HL-60 (cell line): ENCODE results near the gene NEU4.
"Not testable (repeated sequence)": the region's sequence is repeated elsewhere in the genome, so short reads cannot be mapped to it uniquely, and the experiment has no call there.

Source experiments
- DNase-seq, 2 experiments: peaks; one replicate each; pipeline ENCODE4 v3.0.0-alpha.2; 2010 to 2020; ENCODE audit warnings: low read depth in 1 of 2, low spot score in 1 of 2
- H3K27ac ChIP-seq: fragments of 250-450 bp; sonication (Bioruptor Pico); replicated peaks from 2 replicates; pipeline ENCODE4 v1.5.1; 2020; ENCODE audit warnings: mild to moderate bottlenecking, moderate library complexity
- H3K27me3 ChIP-seq: fragments of 250-450 bp; sonication (Bioruptor Pico); 2 replicates; pipeline ENCODE4 v1.5.1; 2021; ENCODE audit warnings: mild to moderate bottlenecking, moderate library complexity; ENCODE audit not compliant: insufficient read depth, poor library complexity, severe bottlenecking
- H3K4me3 ChIP-seq: replicated peaks from 2 replicates; pipeline ENCODE4 v1.5.1; 2011; ENCODE audit warnings: mild to moderate bottlenecking, control low read depth, low read length; ENCODE audit not compliant: insufficient read depth
- CTCF ChIP-seq: IDR thresholded peaks from one replicate; pipeline ENCODE4 v1.5.1; 2011; ENCODE audit warnings: low read length, control low read depth, inconsistent platforms; ENCODE audit not compliant: insufficient read depth
- GABPA ChIP-seq: IDR thresholded peaks from 2 replicates; pipeline ENCODE4 v1.6.1; 2012; ENCODE audit warnings: low read depth
- POLR2AphosphoS5 ChIP-seq: IDR thresholded peaks from 2 replicates; pipeline ENCODE4 v1.6.1; 2012; ENCODE audit warnings: low read depth
- REST ChIP-seq: IDR thresholded peaks from 2 replicates; pipeline ENCODE4 v1.6.1; 2012; ENCODE audit warnings: low read depth; ENCODE audit not compliant: insufficient replicate concordance
- SPI1 ChIP-seq: IDR thresholded peaks from 2 replicates; pipeline ENCODE4 v1.6.1; 2012; ENCODE audit warnings: low read depth, mild to moderate bottlenecking, borderline replicate concordance

Gene NEU4

GRCh38 chr2:241815477-241816430, 6.8 kb downstream of the NEU4 start:
- no peak for DNase-seq
- no peak overlapping the region for H3K4me3 ChIP-seq
- no peak overlapping the region for H3K27ac ChIP-seq
- TF ChIP-seq SPI1 (no peak), GABPA (no peak), CTCF (no peak), REST (no peak), POLR2AphosphoS5 (no peak)
- H3K27me3 ChIP-seq = peaks cover 8% of the 10 kb centered on the region

GRCh38 chr2:241816431-241817121, 7.6 kb downstream of the NEU4 start:
- TF ChIP-seq CTCF = no peak
- no peak for TF ChIP-seq REST
- TF ChIP-seq POLR2AphosphoS5 = no peak
- TF ChIP-seq GABPA = no peak
- TF ChIP-seq SPI1 = no peak
- no peak overlapping the region for H3K27ac ChIP-seq
- H3K27me3 ChIP-seq = peaks cover 8% of the 10 kb centered on the region
- no peak overlapping the region for H3K4me3 ChIP-seq
- DNase-seq = no peak

GRCh38 chr2:241817126-241817820, 8.3 kb downstream of the NEU4 start:
- no peak for TF ChIP-seq GABPA
- no peak for TF ChIP-seq REST
- TF ChIP-seq CTCF = no peak
- no peak for TF ChIP-seq SPI1
- no peak for TF ChIP-seq POLR2AphosphoS5
- DNase-seq = no peak
- no peak overlapping the region for H3K4me3 ChIP-seq
- H3K27me3 ChIP-seq = peaks cover 8% of the 10 kb centered on the region
- no peak overlapping the region for H3K27ac ChIP-seq

GRCh38 chr2:241817821-241818215, 8.8 kb downstream of the NEU4 start:
- DNase-seq, H3K4me3 ChIP-seq, H3K27ac ChIP-seq, H3K27me3 ChIP-seq: not testable (repeated sequence)
